OCI-LY3 (cell line): ENCODE results near the gene CCBE1.
"Not testable (repeated sequence)": the region's sequence is repeated elsewhere in the genome, so short reads cannot be mapped to it uniquely, and the experiment has no call there.

ENCODE experiments used
- H2AFZ ChIP-seq: fragments of 200-600, 300-600 bp; shearing (Covaris generic); 2 replicates; pipeline ENCODE4 v1.6.0; 2014; ENCODE audit warnings: antibody characterized with exemption, low read depth, low read length
- H3K27ac ChIP-seq: fragments of 200-600, 300-600 bp; sonication (generic); 2 replicates; pipeline ENCODE4 v1.5.1; 2014; ENCODE audit warnings: mild to moderate bottlenecking, low read length, moderate library complexity, mixed read lengths
- H3K27me3 ChIP-seq: fragments of 200-600, 300-600 bp; sonication (generic); 2 replicates; pipeline ENCODE4 v1.6.1; 2014; ENCODE audit warnings: low read depth, low read length, mixed read lengths
- H3K36me3 ChIP-seq: fragments of 200-600, 300-600 bp; sonication (generic); replicated peaks from 2 replicates; pipeline ENCODE3; 2014; ENCODE audit warnings: low read depth, low read length, mixed read lengths
- H3K4me1 ChIP-seq: fragments of 300-600, 200-600 bp; sonication (generic); 2 replicates; pipeline ENCODE4 v1.6.1; 2014; ENCODE audit warnings: low read length, mixed read lengths
- H3K4me2 ChIP-seq: fragments of 200-600, 300-600 bp; sonication (generic); 2 replicates; pipeline ENCODE4 v1.6.1; 2014; ENCODE audit warnings: low read length, mixed read lengths
- H3K4me3 ChIP-seq: fragments of 300-600, 200-600 bp; sonication (generic); 2 replicates; pipeline ENCODE4 v1.5.1; 2014; ENCODE audit warnings: antibody characterized with exemption, mild to moderate bottlenecking, low read length, moderate library complexity
- H3K79me2 ChIP-seq: fragments of 300-600, 200-600 bp; shearing (Covaris generic); 2 replicates; pipeline ENCODE4 v1.6.1; 2014; ENCODE audit warnings: mild to moderate bottlenecking, low read length, mixed read lengths
- H3K9ac ChIP-seq: fragments of 300-600, 200-600 bp; shearing (Covaris generic); 2 replicates; pipeline ENCODE4 v1.6.0; 2014; ENCODE audit warnings: mild to moderate bottlenecking, low read length, moderate library complexity
- H3K9me3 ChIP-seq: fragments of 200-600, 300-600 bp; shearing (Covaris generic); 2 replicates; pipeline ENCODE4 v1.6.1; 2014; ENCODE audit warnings: low read length, mixed read lengths; ENCODE audit not compliant: insufficient read depth
- H4K20me1 ChIP-seq: fragments of 200-600, 300-600 bp; sonication (generic); 2 replicates; pipeline ENCODE4 v1.6.1; 2016; ENCODE audit warnings: low read length, mixed read lengths; ENCODE audit not compliant: insufficient read depth
- EZH2phosphoT487 ChIP-seq: fragments of 200-600 bp; shearing (Covaris generic); IDR thresholded peaks from 2 replicates; pipeline ENCODE4 v1.6.1; 2018; ENCODE audit warnings: antibody characterized with exemption, mixed run types, low read depth
- TF ChIP-seq, protein P1 (sequence below): fragments of 200-600, 300-600 bp; sonication (generic); IDR thresholded peaks from 2 replicates; pipeline ENCODE4 v1.5.1; 2014; ENCODE audit warnings: antibody characterized with exemption, low read length, low read depth

The CCBE1 gene

DNA sequence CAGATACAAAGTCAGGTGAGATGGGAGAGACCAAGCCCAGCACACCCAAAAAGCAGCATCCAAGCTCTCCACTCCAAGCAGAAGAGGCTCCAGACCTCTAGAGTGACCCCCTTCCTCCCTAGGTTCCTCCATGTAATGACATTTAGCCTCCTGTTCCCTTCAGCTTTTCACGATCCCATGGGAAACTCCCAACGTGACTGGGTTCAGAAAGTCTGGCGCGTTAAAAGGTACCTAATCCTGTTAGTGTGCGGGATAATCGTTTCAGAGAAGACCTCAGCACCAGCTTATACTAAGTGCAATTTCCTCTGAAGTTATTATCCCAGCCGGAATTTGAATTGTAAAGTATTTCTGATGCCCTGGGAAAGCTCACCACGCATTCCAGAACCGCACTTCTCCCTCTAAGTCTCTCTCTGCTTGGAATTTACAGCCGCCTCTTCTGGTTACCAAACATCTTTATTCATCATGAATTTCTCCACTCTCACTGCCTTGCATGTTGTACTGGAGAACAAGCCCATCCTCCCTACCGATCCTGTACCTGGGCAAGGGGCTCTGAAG is 46.9 kb downstream of the CCBE1 start:
- H3K36me3 ChIP-seq, result no peaks in the 10 kb centered on the region
- no peak overlapping the region for H3K4me2 ChIP-seq
- no peak overlapping the region for H3K27ac ChIP-seq
- TF ChIP-seq EZH2phosphoT487, result no peak
- TF ChIP-seq, protein P1, sequence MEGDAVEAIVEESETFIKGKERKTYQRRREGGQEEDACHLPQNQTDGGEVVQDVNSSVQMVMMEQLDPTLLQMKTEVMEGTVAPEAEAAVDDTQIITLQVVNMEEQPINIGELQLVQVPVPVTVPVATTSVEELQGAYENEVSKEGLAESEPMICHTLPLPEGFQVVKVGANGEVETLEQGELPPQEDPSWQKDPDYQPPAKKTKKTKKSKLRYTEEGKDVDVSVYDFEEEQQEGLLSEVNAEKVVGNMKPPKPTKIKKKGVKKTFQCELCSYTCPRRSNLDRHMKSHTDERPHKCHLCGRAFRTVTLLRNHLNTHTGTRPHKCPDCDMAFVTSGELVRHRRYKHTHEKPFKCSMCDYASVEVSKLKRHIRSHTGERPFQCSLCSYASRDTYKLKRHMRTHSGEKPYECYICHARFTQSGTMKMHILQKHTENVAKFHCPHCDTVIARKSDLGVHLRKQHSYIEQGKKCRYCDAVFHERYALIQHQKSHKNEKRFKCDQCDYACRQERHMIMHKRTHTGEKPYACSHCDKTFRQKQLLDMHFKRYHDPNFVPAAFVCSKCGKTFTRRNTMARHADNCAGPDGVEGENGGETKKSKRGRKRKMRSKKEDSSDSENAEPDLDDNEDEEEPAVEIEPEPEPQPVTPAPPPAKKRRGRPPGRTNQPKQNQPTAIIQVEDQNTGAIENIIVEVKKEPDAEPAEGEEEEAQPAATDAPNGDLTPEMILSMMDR, result no peak
- no peaks in the 10 kb centered on the region for H3K79me2 ChIP-seq
- H3K9ac ChIP-seq, result no peak overlapping the region
- H3K9me3 ChIP-seq, result no peaks in the 10 kb centered on the region
- no peaks in the 10 kb centered on the region for H3K4me1 ChIP-seq
- peaks cover 74% of the 10 kb centered on the region for H3K27me3 ChIP-seq
- no peak overlapping the region for H3K4me3 ChIP-seq
- H4K20me1 ChIP-seq, result no peaks in the 10 kb centered on the region
- H2AFZ ChIP-seq, result no peak overlapping the region

DNA sequence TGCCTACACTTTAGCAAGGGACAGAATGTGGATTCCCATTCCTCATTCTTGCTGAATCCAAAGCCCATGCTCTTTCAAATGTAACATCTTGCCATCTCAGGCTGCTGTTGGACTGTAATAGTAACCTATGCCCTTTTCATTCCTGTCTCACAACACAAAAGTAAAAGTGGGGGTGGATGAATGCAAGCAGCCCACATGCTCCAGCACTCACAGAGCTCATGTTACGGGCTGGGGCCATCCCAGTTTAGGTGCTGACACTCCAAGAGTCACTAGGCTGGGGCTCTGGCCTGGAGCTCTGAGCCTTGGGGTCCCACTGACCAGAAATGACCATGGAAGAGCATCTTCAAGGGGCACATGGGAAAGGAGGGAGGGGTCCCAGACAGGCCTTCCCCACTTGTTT is 47.6 kb downstream of the CCBE1 start:
- H3K79me2 ChIP-seq, result no peaks in the 10 kb centered on the region
- no peak overlapping the region for H3K4me2 ChIP-seq
- H3K9ac ChIP-seq, result no peak overlapping the region
- no peak overlapping the region for H3K4me3 ChIP-seq
- no peaks in the 10 kb centered on the region for H4K20me1 ChIP-seq
- no peak overlapping the region for H3K27ac ChIP-seq
- no peaks in the 10 kb centered on the region for H3K36me3 ChIP-seq
- TF ChIP-seq, protein P1, result no peak
- TF ChIP-seq EZH2phosphoT487, result no peak
- H3K9me3 ChIP-seq, result no peaks in the 10 kb centered on the region
- H3K27me3 ChIP-seq, result peaks cover 78% of the 10 kb centered on the region
- H2AFZ ChIP-seq, result no peak overlapping the region
- H3K4me1 ChIP-seq, result no peaks in the 10 kb centered on the region

GRCh38 chr18:59648469-59648868 is 48.8 kb downstream of the CCBE1 start:
- not testable (repeated sequence) for H3K9me3 ChIP-seq, H3K27ac ChIP-seq, H3K79me2 ChIP-seq, H2AFZ ChIP-seq, H3K9ac ChIP-seq, H3K4me1 ChIP-seq, H4K20me1 ChIP-seq, H3K4me2 ChIP-seq, H3K4me3 ChIP-seq, H3K36me3 ChIP-seq
- H3K27me3 ChIP-seq, result peaks cover 73% of the 10 kb centered on the region

- Histone ChIP-seq H3K4me3 (no peak overlapping the region), H3K4me1 (no peaks in the 10 kb centered on the region), H3K9ac (no peak overlapping the region), H3K4me2 (no peak overlapping the region), H4K20me1 (no peaks in the 10 kb centered on the region), H3K79me2 (no peaks in the 10 kb centered on the region), H3K9me3 (no peaks in the 10 kb centered on the region), H3K36me3 (no peaks in the 10 kb centered on the region), H2AFZ (no peak overlapping the region), H3K27ac (no peak overlapping the region), H3K27me3 (peaks cover 69% of the 10 kb centered on the region)
- TF ChIP-seq EZH2phosphoT487, result no peak
- TF ChIP-seq, protein P1, result no peak
Observed at GRCh38 chr18:59646963-59647307, 50.3 kb downstream of the CCBE1 start.
